K562 (cell line): ENCODE results near the gene SORT1. TPM values are rescaled to one million over a fixed set of nuclear protein-coding genes. Genes with fewer than 3 reads are reported as not detected.

Source experiments
- ARNT ChIP-seq, 2 experiments: fragments of 450-650 bp; IDR thresholded peaks; 2 replicates each; pipeline ENCODE4 v1.6.1; 2016; ENCODE audit warnings: mild to moderate bottlenecking in 1 of 2
- BMI1 ChIP-seq: fragments of 150-350 bp; IDR thresholded peaks from 2 replicates; pipeline ENCODE4 v1.6.1; 2014; ENCODE audit warnings: low read length
- CC2D1A ChIP-seq: fragments of 450-650 bp; IDR thresholded peaks from 2 replicates; pipeline ENCODE4 v1.6.1; 2017; ENCODE audit warnings: mild to moderate bottlenecking
- E2F4 ChIP-seq: sonication (generic); formaldehyde crosslinking; IDR thresholded peaks from 2 replicates; pipeline ENCODE4 v1.8.0; 2022; ENCODE audit warnings: mild to moderate bottlenecking, low read depth, missing genetic modification reagents
- EP400 ChIP-seq: fragments of 450-650 bp; IDR thresholded peaks from 2 replicates; pipeline ENCODE4 v1.6.1; 2017; ENCODE audit warnings: antibody characterized with exemption, mild to moderate bottlenecking, moderate library complexity
- HMGXB4 ChIP-seq: sonication (generic); formaldehyde crosslinking; IDR thresholded peaks from 2 replicates; pipeline ENCODE4 v1.8.1; 2023; ENCODE audit warnings: mild to moderate bottlenecking, missing genetic modification reagents
- HNRNPH1 ChIP-seq: fragments of 200-400 bp; formaldehyde crosslinking; optimal IDR thresholded peaks from 2 replicates; pipeline ENCODE3; 2017; ENCODE audit warnings: low read depth, mild to moderate bottlenecking, low read length, moderate library complexity
- LEF1 ChIP-seq: fragments of 450-650 bp; IDR thresholded peaks from 2 replicates; pipeline ENCODE4 v1.6.1; 2016; ENCODE audit warnings: mild to moderate bottlenecking
- NONO ChIP-seq, 2 experiments: fragments of 200-400 bp in 1 of 2; fragments of 450-650 bp in 1 of 2; formaldehyde crosslinking in 1 of 2; IDR thresholded peaks; 2 replicates each; pipeline ENCODE4 v1.6.1; 2017; ENCODE audit warnings: low read depth in 2 of 2, mild to moderate bottlenecking in 2 of 2, moderate library complexity in 2 of 2, low read length in 1 of 2
- RNF2 ChIP-seq: sonication (generic); IDR thresholded peaks from 2 replicates; pipeline ENCODE4 v1.6.1; 2016
- SETDB1 ChIP-seq: IDR thresholded peaks from one replicate; pipeline ENCODE4 v1.6.1; 2012; ENCODE audit warnings: low read length, control low read depth, inconsistent platforms
- SRSF9 ChIP-seq: fragments of 200-400 bp; formaldehyde crosslinking; IDR thresholded peaks from 2 replicates; pipeline ENCODE4 v1.6.1; 2017; ENCODE audit warnings: low read depth, low read length, borderline replicate concordance
- TFE3 ChIP-seq: fragments of 450-650 bp; formaldehyde crosslinking; IDR thresholded peaks from 2 replicates; pipeline ENCODE4 v1.4.0; 2020; ENCODE audit warnings: mild to moderate bottlenecking, mixed read lengths
- THRB ChIP-seq: fragments of 450-650 bp; formaldehyde crosslinking; conservative IDR thresholded peaks from 2 replicates; pipeline ENCODE4 v1.4.0; 2022; ENCODE audit warnings: mild to moderate bottlenecking, missing genetic modification characterization
- ZEB2 ChIP-seq: fragments of 450-650 bp; IDR thresholded peaks from 2 replicates; pipeline ENCODE4 v1.6.1; 2016
- ZNF175 ChIP-seq: fragments of 200-800 bp; sonication (Bioruptor generic); IDR thresholded peaks from 2 replicates; pipeline ENCODE4 v1.6.1; 2016; ENCODE audit warnings: low read depth, mild to moderate bottlenecking, missing genetic modification characterization, missing compliant biosample characterization
- ZNF311 ChIP-seq: fragments of 250-450 bp; sonication (Bioruptor Pico); IDR thresholded peaks from 2 replicates; pipeline ENCODE4 v1.4.0; 2020; ENCODE audit warnings: mild to moderate bottlenecking, moderate library complexity
- ZNF512 ChIP-seq: IDR thresholded peaks from 2 replicates; pipeline ENCODE4 v1.6.1; 2016; ENCODE audit warnings: missing genetic modification characterization, missing compliant biosample characterization
- ZNF785 ChIP-seq: fragments of 250-450 bp; sonication (Bioruptor Pico); IDR thresholded peaks from 2 replicates; pipeline ENCODE4 v1.4.0; 2020; ENCODE audit warnings: mild to moderate bottlenecking
- polyA plus RNA-seq, 8 experiments: library from polyadenylated mRNA; depleted of rRNA in 4 of 8; stranded (reverse) in 5 of 8; unstranded in 3 of 8; fragments of >200 nt; fragmentation: Nextera tagmentation in 2 of 8; fragmentation: Illumina TruSeq in 1 of 8; extraction: Ambion mirVana in 2 of 8; extraction: Trizol in 1 of 8; gene quantifications; 2 replicates each; pipeline versions ENCODE4 v1.2.1 to v1.2.3, GENCODE V29; 2011 to 2014; ENCODE audit warnings: inconsistent platforms in 1 of 8, missing spikeins in 1 of 8
- total RNA-seq, 7 experiments: library from RNA; depleted of rRNA in 6 of 7; stranded (reverse); fragments of >200 nt in 6 of 7; fragmentation: Illumina TruSeq in 2 of 7; extraction: Trizol in 2 of 7; gene quantifications; 2 replicates each; pipeline versions ENCODE4 v1.2.1 to v1.2.3, GENCODE V29; 2011 to 2021; ENCODE audit warnings: low replicate concordance in 1 of 7

The SORT1 gene
- total and polyA plus RNA-seq, 9 of the 15 experiments (the other 6 are each of a cell fraction or from before 2014, with no cell fraction given): 27.4 to 112 (median 65.0) TPM

- TF ChIP-seq ZNF512 (no peak), HNRNPH1 (no peak), ZNF785 (CRISPR knock-in tag) (no peak), ZNF311 (no peak), BMI1 (no peak), EP400 (peak; percentile 40), NONO (IDR thresholded peaks at IDR 0.05; ENCODE audit: low read depth in 2 of 2, low read length in 1 of 2) (no peak), ARNT (IDR thresholded peaks at IDR 0.05) (0 out of 4 replicates have a peak, but pooled peaks of 1 of the 2 experiments have one; percentile 51), CC2D1A (peak; percentile 46), ZEB2 (no peak), RNF2 (no peak), THRB (no peak), E2F4 (no peak), HMGXB4 (CRISPR knock-in tag) (no peak), ZNF175 (CRISPR knock-in tag) (no peak), LEF1 (no peak), SETDB1 (no peak), SRSF9 (no peak), TFE3 (CRISPR knock-in tag) (peak; percentile 34)
Measured at GRCh38 chr1:109399326-109399957, 1.7 kb upstream of the SORT1 start (continued).
